ENCODE results near the gene NPTX1. TPM values are rescaled to one million over a fixed set of nuclear protein-coding genes. Genes with fewer than 3 reads are reported as not detected.

Gene NPTX1
- total and polyA plus RNA-seq, 12 donors: 0.30 to 68.2 (median 5.5) TPM

- Histone ChIP-seq H3K36me3 (replicated peaks in 1 of 2) (no peaks in the 10 kb centered on the region), H3K27me3 (no peaks in the 10 kb centered on the region), H3K9me3 (replicated peaks in 1 of 3) (no peaks in the 10 kb centered on the region), H3K4me3 (no peak overlapping the region), H3K4me1 (replicated peaks in 1 of 2) (peaks cover 0 to 4% of the 10 kb centered on the region in 2 donors), H3K27ac (no peak overlapping the region)
- no peak for TF ChIP-seq POLR2A (IDR thresholded peaks at IDR 0.05)
- TF ChIP-seq CTCF (IDR thresholded peaks at IDR 0.05): no peak
- no peak for DNase-seq
- intact Hi-C loops (cut with DNase I): loop anchor here in 1 of 2 donors (10.0 kb wide), 1 partner anchor 441 kb away; no protein-coding TSS in a partner anchor
- WGBS, 4 donors: 65 to 83% (median 75%) methylated on average over 7 to 13 of the region's 13 CpGs
Observed at GRCh38 chr17:80423536-80424225, 52.7 kb downstream of the NPTX1 start.

- intact Hi-C loops (cut with DNase I): loop anchor here in 1 of 2 donors (10.0 kb wide), 1 partner anchor 442 kb away; no protein-coding TSS in a partner anchor
- whole genome bisulfite sequencing, 4 donors: 60 to 73% (median 66%) methylated on average over 12 to 20 of the region's 20 CpGs
- Histone ChIP-seq H3K27ac (no peak overlapping the region), H3K4me1 (replicated peaks in 1 of 2) (peaks cover 0 to 4% of the 10 kb centered on the region in 2 donors), H3K9me3 (replicated peaks in 1 of 3) (no peaks in the 10 kb centered on the region), H3K4me3 (no peak overlapping the region), H3K27me3 (no peaks in the 10 kb centered on the region), H3K36me3 (replicated peaks in 1 of 2) (no peaks in the 10 kb centered on the region)
- DNase-seq: peak in 1 of 7 donors; percentile 49
- TF ChIP-seq POLR2A (IDR thresholded peaks at IDR 0.05) (no peak), CTCF (IDR thresholded peaks at IDR 0.05) (no peak)
Observed at GRCh38 chr17:80422981-80423380, 53.4 kb downstream of the NPTX1 start.

GRCh38 chr17:80422276-80422675, 54.1 kb downstream of the NPTX1 start:
- no peak for DNase-seq
- WGBS, 4 donors: 79 to 84% (median 83%) methylated on average over 18 of the region's 18 CpGs
- no peak for TF ChIP-seq CTCF (IDR thresholded peaks at IDR 0.05)
- TF ChIP-seq POLR2A (IDR thresholded peaks at IDR 0.05): no peak
- H3K4me1 ChIP-seq (replicated peaks in 1 of 2): peaks cover 0 to 4% of the 10 kb centered on the region in 2 donors
- intact Hi-C loops (cut with DNase I): loop anchor here in 1 of 2 donors (10.0 kb wide), 1 partner anchor 443 kb away; no protein-coding TSS in a partner anchor
- no peaks in the 10 kb centered on the region for H3K9me3 ChIP-seq (replicated peaks in 1 of 3)
- no peaks in the 10 kb centered on the region for H3K27me3 ChIP-seq
- H3K27ac ChIP-seq: no peak overlapping the region
- no peak overlapping the region for H3K4me3 ChIP-seq
- H3K36me3 ChIP-seq (replicated peaks in 1 of 2): peaks cover 0 to 3% of the 10 kb centered on the region in 2 donors

GRCh38 chr17:80421381-80422090, 54.9 kb downstream of the NPTX1 start:
- Histone ChIP-seq H3K27ac (no peak overlapping the region), H3K36me3 (replicated peaks in 1 of 2) (peaks cover 0 to 6% of the 10 kb centered on the region in 2 donors), H3K9me3 (replicated peaks in 1 of 3) (no peaks in the 10 kb centered on the region), H3K4me3 (no peak overlapping the region), H3K4me1 (replicated peaks in 1 of 2) (peaks cover 0 to 2% of the 10 kb centered on the region in 2 donors), H3K27me3 (no peaks in the 10 kb centered on the region)
- WGBS, 4 donors: 74 to 83% (median 76%) methylated on average over 6 to 20 of the region's 20 CpGs
- intact Hi-C loops (cut with DNase I): loop anchor here in 1 of 2 donors (10.0 kb wide), 1 partner anchor 443 kb away; no protein-coding TSS in a partner anchor
- TF ChIP-seq POLR2A (IDR thresholded peaks at IDR 0.05): no peak
- no peak for TF ChIP-seq CTCF (IDR thresholded peaks at IDR 0.05)
- no peak for DNase-seq

Measured in adrenal gland (tissue), 12 donors.